Endothelial cell of umbilical vein (primary cell): ENCODE results near the gene KCNQ5. TPM values are rescaled to one million over a fixed set of nuclear protein-coding genes. Genes with fewer than 3 reads are reported as not detected.

Experiments used
- BruUV-seq: library from RNA; stranded (reverse); fragments of 400-500 nt; replicated peaks from 2 replicates; lab custom pipeline; 2021; lab: Mats Ljungman, UMichigan
- CTCF ChIA-PET: fragments of 300-600, 350-600 bp; sonication (Branson Sonifier 250); formaldehyde crosslinking; loops from one replicate; lab custom pipeline; 2021; ENCODE audit warnings: antibody characterized with exemption, inconsistent platforms; lab: Charles Lee
- POLR2A ChIA-PET: fragments of 300-600, 350-600 bp; sonication (Branson Sonifier 250); formaldehyde crosslinking; loops from one replicate; lab custom pipeline; 2021; ENCODE audit warnings: antibody characterized with exemption, inconsistent platforms; lab: Charles Lee
- DNase-seq: peaks from one replicate; pipeline ENCODE4 v3.0.0-alpha.2; 2011; ENCODE audit warnings: low read depth, low spot score
- FAIRE-seq: peaks from 2 replicates; lab custom pipeline; 2011; peaks lifted over from hg19 to GRCh38; lab: Jason Lieb, UNC
- H2AFZ ChIP-seq: 2 replicates; pipeline ENCODE4 v1.6.0; 2012; ENCODE audit warnings: low read depth, low read length, control low read depth, inconsistent platforms
- H3K27ac ChIP-seq: 2 replicates; pipeline ENCODE4 v1.5.1; 2011; ENCODE audit warnings: low read depth, mild to moderate bottlenecking, control low read depth, low read length, moderate library complexity; ENCODE audit not compliant: insufficient read depth
- H3K27me3 ChIP-seq, 2 experiments: 2 replicates each; pipeline versions ENCODE4 v1.6.0 to v1.6.1; 2011; ENCODE audit warnings: low read length in 2 of 2, mixed read lengths in 1 of 2; ENCODE audit not compliant: control insufficient read depth in 2 of 2, insufficient read depth in 2 of 2
- H3K36me3 ChIP-seq, 2 experiments: 2 replicates in 1 of 2; 3 replicates in 1 of 2; pipeline ENCODE4 v1.5.1; 2011; ENCODE audit warnings: low read length in 2 of 2, mild to moderate bottlenecking in 1 of 2, moderate library complexity in 1 of 2; ENCODE audit not compliant: control insufficient read depth in 2 of 2, insufficient read depth in 2 of 2; ENCODE audit errors: extremely low read depth in 1 of 2
- H3K4me1 ChIP-seq: 3 replicates; pipeline ENCODE4 v1.5.1; 2011; ENCODE audit warnings: mild to moderate bottlenecking, low read length; ENCODE audit not compliant: control insufficient read depth, insufficient read depth; ENCODE audit errors: extremely low read depth
- H3K4me2 ChIP-seq: 2 replicates; pipeline ENCODE4 v1.6.1; 2011; ENCODE audit warnings: low read length, control low read depth, mixed read lengths; ENCODE audit not compliant: insufficient read depth
- H3K4me3 ChIP-seq, 3 experiments: fragments of 200-600 bp in 1 of 3; sonication (generic), shearing (Covaris generic) in 1 of 3; replicated peaks in 1 of 3; 2 replicates each; pipeline ENCODE4 v1.5.1; 2011 to 2016; ENCODE audit warnings: control low read depth in 3 of 3, low read length in 3 of 3, mild to moderate bottlenecking in 2 of 3, inconsistent platforms in 1 of 3, low read depth in 1 of 3, moderate library complexity in 1 of 3; ENCODE audit not compliant: insufficient read depth in 1 of 3
- H3K79me2 ChIP-seq: 2 replicates; pipeline ENCODE4 v1.6.0; 2012; ENCODE audit warnings: low read length, inconsistent platforms; ENCODE audit not compliant: control insufficient read depth, insufficient read depth
- H3K9ac ChIP-seq: replicated peaks from 2 replicates; pipeline ENCODE3; 2011; ENCODE audit warnings: low read length, control low read depth; ENCODE audit not compliant: insufficient read depth; ENCODE audit errors: extremely low read depth
- H3K9me1 ChIP-seq: replicated peaks from 3 replicates; pipeline ENCODE4 v1.6.0; 2011; ENCODE audit warnings: mild to moderate bottlenecking, low read length; ENCODE audit not compliant: control insufficient read depth, insufficient read depth; ENCODE audit errors: extremely low read depth
- H3K9me3 ChIP-seq: replicated peaks from 2 replicates; pipeline ENCODE4 v1.5.1; 2012; ENCODE audit warnings: low read length, inconsistent platforms; ENCODE audit not compliant: control insufficient read depth, insufficient read depth
- H4K20me1 ChIP-seq: replicated peaks from 2 replicates; pipeline ENCODE3; 2011; ENCODE audit warnings: mild to moderate bottlenecking, low read length; ENCODE audit not compliant: control insufficient read depth, insufficient read depth; ENCODE audit errors: extremely low read depth
- CTCF ChIP-seq, 2 donors: IDR thresholded peaks; 1 replicate in 1 of 2; 2 replicates in 1 of 2; pipeline ENCODE4 v1.5.1; 2011; ENCODE audit warnings: low read length in 2 of 2, mild to moderate bottlenecking in 2 of 2, moderate library complexity in 2 of 2, control low read depth in 1 of 2, inconsistent platforms in 1 of 2, low read depth in 1 of 2; ENCODE audit not compliant: insufficient read depth in 1 of 2; ENCODE audit errors: extremely low read depth in 1 of 2
- EZH2 ChIP-seq: IDR thresholded peaks from 2 replicates; pipeline ENCODE4 v1.6.1; 2012; ENCODE audit warnings: borderline replicate concordance, low read depth, mild to moderate bottlenecking, moderate library complexity, low read length, inconsistent platforms; ENCODE audit not compliant: severe bottlenecking
- FOS ChIP-seq: IDR thresholded peaks from 2 replicates; pipeline ENCODE4 v1.6.1; 2011; ENCODE audit warnings: mild to moderate bottlenecking, low read length, moderate library complexity, borderline replicate concordance; ENCODE audit not compliant: insufficient read depth
- MAX ChIP-seq: IDR thresholded peaks from 2 replicates; pipeline ENCODE4 v1.6.1; 2011; ENCODE audit not compliant: insufficient read depth, insufficient read length
- POLR2AphosphoS5 ChIP-seq: IDR thresholded peaks from 2 replicates; pipeline ENCODE4 v1.6.1; 2012; ENCODE audit warnings: low read depth, mild to moderate bottlenecking, control low read depth, low read length, moderate library complexity; ENCODE audit not compliant: insufficient read depth
- dilution Hi-C: fragments of 300-500 bp; cut with MboI; formaldehyde crosslinking; loops from one replicate; pipeline ENCODE4 v1.15.0; 2019; ENCODE audit warnings: low sequenced_read_pairs; ENCODE audit not compliant: extremely low pct_ligation_motif_present
- intact Hi-C: fragments of 100-400 bp; cut with micrococcal nuclease; formaldehyde crosslinking; loops from one replicate; pipeline ENCODE4 v1.10.0; 2022
- polyA plus RNA-seq, 4 experiments: library from polyadenylated mRNA; depleted of rRNA in 3 of 4; stranded (reverse) in 3 of 4; unstranded in 1 of 4; fragments of >200 nt; gene quantifications; 2 replicates each; pipeline versions ENCODE4 v1.2.1 to v1.2.3, GENCODE V29; 2011 to 2012; ENCODE audit warnings: missing spikeins in 1 of 4
- total RNA-seq: library from RNA; stranded (reverse); gene quantifications from 2 replicates; pipeline ENCODE4 v1.2.3, GENCODE V29; 2021

The KCNQ5 gene
- total and polyA plus RNA-seq, 2 donors (not counting 3 experiments of a cell fraction or from before 2014, with no cell fraction given) = 0.22 TPM; not detected in 1

GRCh38 chr6:72733045-72733444 is 111.2 kb downstream of the KCNQ5 start:
- TF ChIP-seq MAX = no peak
- TF ChIP-seq EZH2 = no peak
- no peak for TF ChIP-seq CTCF (IDR thresholded peaks at IDR 0.05; ENCODE audit: extremely low read depth in 1 of 2, insufficient read depth in 1 of 2, low read depth in 1 of 2, low read length in 2 of 2)
- TF ChIP-seq FOS = no peak
- Histone ChIP-seq H3K9me3 (no peaks in the 10 kb centered on the region), H3K9ac (no peak overlapping the region), H2AFZ (no peak overlapping the region), H3K27me3 (no peaks in the 10 kb centered on the region), H3K79me2 (no peaks in the 10 kb centered on the region), H3K9me1 (no peaks in the 10 kb centered on the region), H3K4me1 (no peaks in the 10 kb centered on the region), H4K20me1 (no peaks in the 10 kb centered on the region), H3K27ac (no peak overlapping the region), H3K4me3 (no peak overlapping the region), H3K4me2 (no peak overlapping the region), H3K36me3 (no peaks in the 10 kb centered on the region)
- BruUV-seq = no TSS peak
- CTCF ChIA-PET = no interaction called here
- POLR2A ChIA-PET = no interaction called here
- dilution Hi-C loops = no loop called here
- no peak for DNase-seq
- intact Hi-C loops = no loop called here
- FAIRE-seq = no peak

GRCh38 chr6:72738091-72738490 is 116.2 kb downstream of the KCNQ5 start:
- no peak overlapping the region for H3K4me2 ChIP-seq
- dilution Hi-C loops = no loop called here
- intact Hi-C loops = no loop called here
- FAIRE-seq (no peak), DNase-seq (no peak)
- H3K9ac ChIP-seq = no peak overlapping the region
- H3K27ac ChIP-seq = no peak overlapping the region
- H3K9me3 ChIP-seq = no peaks in the 10 kb centered on the region
- TF ChIP-seq POLR2AphosphoS5 (no peak), CTCF (IDR thresholded peaks at IDR 0.05; ENCODE audit: extremely low read depth in 1 of 2, insufficient read depth in 1 of 2, low read depth in 1 of 2, low read length in 2 of 2) (no peak), MAX (no peak), EZH2 (no peak)
- H3K36me3 ChIP-seq = no peaks in the 10 kb centered on the region
- no TSS peak for BruUV-seq
- no peaks in the 10 kb centered on the region for H3K79me2 ChIP-seq
- H3K4me3 ChIP-seq = no peak overlapping the region
- no peak overlapping the region for H2AFZ ChIP-seq
- CTCF ChIA-PET = no interaction called here
- POLR2A ChIA-PET = no interaction called here
- H3K27me3 ChIP-seq = no peaks in the 10 kb centered on the region
- H4K20me1 ChIP-seq = no peaks in the 10 kb centered on the region
- H3K4me1 ChIP-seq = no peaks in the 10 kb centered on the region
- H3K9me1 ChIP-seq = no peaks in the 10 kb centered on the region
